ENCODE measurements around the gene IGSF3. TPM values are rescaled to one million over a fixed set of nuclear protein-coding genes. Genes with fewer than 3 reads are reported as not detected.

Gene IGSF3
- total RNA-seq, 2 donors from 2014 or later, result 1.5 to 8.0 TPM

DNA sequence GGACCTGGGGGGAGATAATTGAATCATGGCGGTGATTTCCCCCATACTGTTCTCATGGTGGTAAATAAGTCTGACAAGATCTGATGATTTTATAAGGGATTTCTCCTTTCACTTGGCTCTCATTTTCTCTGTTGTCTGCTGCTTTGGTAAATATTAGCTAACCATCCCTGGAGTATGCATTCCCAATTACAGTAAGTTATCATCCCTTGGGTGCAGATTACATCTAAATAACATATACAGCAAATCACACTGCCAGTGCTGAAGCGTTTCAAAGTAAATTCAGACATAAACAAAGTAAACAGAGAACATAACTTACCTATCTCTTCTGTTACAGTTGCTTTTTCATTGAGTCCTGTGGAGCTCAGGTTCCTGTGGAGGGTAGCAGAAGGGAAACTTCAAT lies 38.6 kb upstream of the IGSF3 start:
- Histone ChIP-seq H3K27me3 (replicated peaks; ENCODE audit: insufficient read depth) (no peaks in the 10 kb centered on the region), H3K36me3 (no peaks in the 10 kb centered on the region), H3K9me3 (no peaks in the 10 kb centered on the region), H3K27ac (no peak overlapping the region), H3K4me1 (ENCODE audit: control insufficient read depth in 1 of 2, low read depth in 2 of 2) (peaks cover 2 to 7% of the 10 kb centered on the region in 2 donors), H3K4me3 (no peak overlapping the region)
- ATAC-seq (ENCODE audit: insufficient number of reproducible peaks, low FRiP score, low read depth), result no peak
- TF ChIP-seq, protein P1, sequence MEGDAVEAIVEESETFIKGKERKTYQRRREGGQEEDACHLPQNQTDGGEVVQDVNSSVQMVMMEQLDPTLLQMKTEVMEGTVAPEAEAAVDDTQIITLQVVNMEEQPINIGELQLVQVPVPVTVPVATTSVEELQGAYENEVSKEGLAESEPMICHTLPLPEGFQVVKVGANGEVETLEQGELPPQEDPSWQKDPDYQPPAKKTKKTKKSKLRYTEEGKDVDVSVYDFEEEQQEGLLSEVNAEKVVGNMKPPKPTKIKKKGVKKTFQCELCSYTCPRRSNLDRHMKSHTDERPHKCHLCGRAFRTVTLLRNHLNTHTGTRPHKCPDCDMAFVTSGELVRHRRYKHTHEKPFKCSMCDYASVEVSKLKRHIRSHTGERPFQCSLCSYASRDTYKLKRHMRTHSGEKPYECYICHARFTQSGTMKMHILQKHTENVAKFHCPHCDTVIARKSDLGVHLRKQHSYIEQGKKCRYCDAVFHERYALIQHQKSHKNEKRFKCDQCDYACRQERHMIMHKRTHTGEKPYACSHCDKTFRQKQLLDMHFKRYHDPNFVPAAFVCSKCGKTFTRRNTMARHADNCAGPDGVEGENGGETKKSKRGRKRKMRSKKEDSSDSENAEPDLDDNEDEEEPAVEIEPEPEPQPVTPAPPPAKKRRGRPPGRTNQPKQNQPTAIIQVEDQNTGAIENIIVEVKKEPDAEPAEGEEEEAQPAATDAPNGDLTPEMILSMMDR (IDR thresholded peaks at IDR 0.05), result no peak
- no peak for DNase-seq (ENCODE audit: low spot score)

DNA sequence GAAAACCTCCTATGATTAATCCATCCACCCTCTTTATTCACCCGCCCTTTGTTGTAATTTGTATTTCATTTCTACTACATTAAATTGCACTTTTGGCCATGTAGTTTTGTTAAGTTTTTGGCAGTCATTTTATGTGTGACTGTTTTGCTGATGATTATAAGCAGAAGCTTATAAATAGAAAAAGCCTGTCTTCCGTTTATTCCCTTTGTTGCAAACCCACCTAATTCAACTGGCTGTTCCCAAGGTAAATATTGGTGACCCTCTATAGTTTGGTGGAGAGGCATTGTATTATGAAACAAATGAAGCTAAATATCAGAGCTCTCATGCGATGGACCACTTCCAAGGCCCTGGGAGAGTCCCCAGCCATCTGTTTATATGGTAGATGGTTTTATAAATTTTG lies 36.7 kb upstream of the IGSF3 start:
- Histone ChIP-seq H3K4me3 (no peak overlapping the region), H3K36me3 (no peaks in the 10 kb centered on the region), H3K4me1 (ENCODE audit: control insufficient read depth in 1 of 2, low read depth in 2 of 2) (no peaks in the 10 kb centered on the region), H3K9me3 (no peaks in the 10 kb centered on the region), H3K27me3 (replicated peaks; ENCODE audit: insufficient read depth) (no peaks in the 10 kb centered on the region), H3K27ac (no peak overlapping the region)
- no peak for DNase-seq (ENCODE audit: low spot score)
- no peak for ATAC-seq (ENCODE audit: insufficient number of reproducible peaks, low FRiP score, low read depth)
- TF ChIP-seq, protein P1 (IDR thresholded peaks at IDR 0.05), result no peak

DNA sequence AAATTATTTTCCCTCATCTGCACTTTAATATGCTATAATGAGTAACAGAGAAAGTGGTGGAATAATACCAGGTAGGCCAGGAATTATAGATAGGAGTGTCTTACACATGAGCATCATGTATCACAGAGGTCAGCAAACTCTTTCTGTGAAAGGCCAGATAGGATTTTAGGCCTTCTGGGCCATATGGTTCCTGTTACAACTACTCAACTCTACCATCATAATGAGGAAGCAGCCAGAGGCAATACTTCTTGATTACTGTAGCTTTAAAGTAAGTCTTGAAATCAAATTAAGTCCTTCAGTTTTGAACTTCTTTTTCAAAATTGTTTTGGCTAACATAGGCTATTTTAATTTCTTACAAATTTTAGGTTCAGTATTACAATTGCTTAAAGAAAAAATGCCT lies 32.1 kb upstream of the IGSF3 start:
- H3K36me3 ChIP-seq, result no peaks in the 10 kb centered on the region
- no peaks in the 10 kb centered on the region for H3K27me3 ChIP-seq (replicated peaks; ENCODE audit: insufficient read depth)
- TF ChIP-seq, protein P1 (IDR thresholded peaks at IDR 0.05), result no peak
- H3K27ac ChIP-seq, result no peak overlapping the region
- no peaks in the 10 kb centered on the region for H3K9me3 ChIP-seq
- no peaks in the 10 kb centered on the region for H3K4me1 ChIP-seq (ENCODE audit: control insufficient read depth in 1 of 2, low read depth in 2 of 2)
- no peak overlapping the region for H3K4me3 ChIP-seq
- ATAC-seq (ENCODE audit: insufficient number of reproducible peaks, low FRiP score, low read depth), result no peak
- DNase-seq (ENCODE audit: low spot score), result no peak

DNA sequence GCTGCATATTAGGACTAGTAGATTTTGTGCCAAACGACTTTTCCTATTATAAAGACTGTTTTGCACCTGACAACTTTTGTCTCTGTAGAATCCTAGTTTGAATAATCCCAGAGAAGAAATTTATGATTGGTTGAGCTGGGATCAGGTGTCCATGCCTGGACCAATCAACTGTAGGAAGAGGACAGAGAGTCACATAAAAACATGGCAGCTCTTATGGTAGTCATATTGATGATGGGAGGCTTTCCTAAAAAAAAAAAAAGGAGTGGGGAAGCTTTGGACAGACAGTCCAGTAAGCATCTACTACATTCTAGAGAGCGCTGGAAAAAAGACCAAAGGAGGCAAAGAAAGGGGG lies 30.7 kb upstream of the IGSF3 start:
- no peak for DNase-seq (ENCODE audit: low spot score)
- no peaks in the 10 kb centered on the region for H3K27me3 ChIP-seq (replicated peaks; ENCODE audit: insufficient read depth)

GRCh38 chr1:116697548-116698243 lies 30.2 kb upstream of the IGSF3 start:
- Histone ChIP-seq H3K9me3 (no peaks in the 10 kb centered on the region), H3K4me1 (ENCODE audit: control insufficient read depth in 1 of 2, low read depth in 2 of 2) (no peaks in the 10 kb centered on the region), H3K27ac (no peak overlapping the region), H3K4me3 (no peak overlapping the region), H3K36me3 (no peaks in the 10 kb centered on the region), H3K27me3 (replicated peaks; ENCODE audit: insufficient read depth) (no peaks in the 10 kb centered on the region)
- TF ChIP-seq, protein P1 (IDR thresholded peaks at IDR 0.05), result no peak
- DNase-seq (ENCODE audit: low spot score) (no peak), ATAC-seq (ENCODE audit: insufficient number of reproducible peaks, low FRiP score, low read depth) (no peak)

More for the DNA sequence above, 30.7 kb upstream of the IGSF3 start:
- Histone ChIP-seq H3K4me3 (no peak overlapping the region), H3K4me1 (ENCODE audit: control insufficient read depth in 1 of 2, low read depth in 2 of 2) (no peaks in the 10 kb centered on the region), H3K27ac (no peak overlapping the region), H3K36me3 (no peaks in the 10 kb centered on the region), H3K9me3 (no peaks in the 10 kb centered on the region)
- no peak for ATAC-seq (ENCODE audit: insufficient number of reproducible peaks, low FRiP score, low read depth)
- TF ChIP-seq, protein P1 (IDR thresholded peaks at IDR 0.05), result no peak
